Gastroesophageal sphincter (tissue), 4 donors: ENCODE measurements around the gene MS4A18. TPM values are rescaled to one million over a fixed set of nuclear protein-coding genes. Genes with fewer than 3 reads are reported as not detected.

Experiments used
- ATAC-seq: fragments of 150-250 bp; one replicate; pipeline ENCODE4 v1.9.1; 2016; ENCODE audit warnings: mild to moderate bottlenecking, moderate library complexity
- H3K27ac ChIP-seq, 4 donors: fragments of 200-600 bp; sonication (generic) in 3 of 4; 1 replicate in 3 of 4; 2 replicates in 1 of 4; pipeline ENCODE4 v1.5.1; 2016 to 2019
- H3K27me3 ChIP-seq: fragments of 200-600 bp; sonication (generic); one replicate; pipeline ENCODE4 v1.5.1; 2019
- H3K36me3 ChIP-seq, 2 donors: fragments of 200-600 bp; sonication (generic); one replicate each; pipeline ENCODE4 v1.5.1; 2019; ENCODE audit warnings: control low read depth in 1 of 2
- H3K4me1 ChIP-seq, 3 donors: fragments of 200-600 bp; sonication (generic); 1 replicate in 2 of 3; 2 replicates in 1 of 3; pipeline ENCODE4 v1.5.1; 2016 to 2019; ENCODE audit warnings: control low read depth in 2 of 3
- H3K4me3 ChIP-seq, 2 donors: fragments of 200-600 bp; sonication (generic); one replicate each; pipeline ENCODE4 v1.5.1; 2019; ENCODE audit warnings: mild to moderate bottlenecking in 1 of 2, moderate library complexity in 1 of 2
- H3K9me3 ChIP-seq, 3 donors: fragments of 200-600 bp; sonication (generic); one replicate each; pipeline ENCODE4 v1.5.1; 2017 to 2019; ENCODE audit warnings: control low read depth in 2 of 3
- EP300 ChIP-seq: sonication (generic); formaldehyde crosslinking; IDR thresholded peaks from one replicate; pipeline ENCODE4 v1.6.1; 2017; ENCODE audit warnings: antibody characterized with exemption, mild to moderate bottlenecking
- POLR2A ChIP-seq, 2 donors: fragments of 450-650 bp; IDR thresholded peaks; one replicate each; pipeline ENCODE4 v1.6.1; 2017; ENCODE audit warnings: antibody characterized with exemption in 2 of 2, mild to moderate bottlenecking in 2 of 2, moderate library complexity in 1 of 2
- POLR2AphosphoS5 ChIP-seq: sonication (generic); formaldehyde crosslinking; IDR thresholded peaks from one replicate; pipeline ENCODE4 v1.6.1; 2017; ENCODE audit warnings: antibody characterized with exemption
- WGBS, 2 donors: methylation state at CpG; one replicate each; pipeline ENCODE4 v1.1.5; 2018; ENCODE audit warnings: low coverage in 1 of 2; 5-methylcytosine and 5-hydroxymethylcytosine counted together
- total RNA-seq, 4 donors: library from RNA; depleted of rRNA; stranded (reverse); fragments of >200 nt; gene quantifications; one replicate each; pipeline ENCODE4 v1.1.0, GENCODE V29; 2016
- TF ChIP-seq, protein P1 (sequence below), 4 experiments: fragments of 200-600 bp in 2 of 4; fragments of 450-650 bp in 2 of 4; sonication (generic) in 1 of 4; IDR thresholded peaks; one replicate each; pipeline ENCODE4 v1.5.1; 2017 to 2019; ENCODE audit warnings: antibody characterized with exemption in 4 of 4, mild to moderate bottlenecking in 2 of 4, moderate library complexity in 2 of 4

MS4A18 gene
- total RNA-seq, 4 donors from 2014 or later = not detected

DNA sequence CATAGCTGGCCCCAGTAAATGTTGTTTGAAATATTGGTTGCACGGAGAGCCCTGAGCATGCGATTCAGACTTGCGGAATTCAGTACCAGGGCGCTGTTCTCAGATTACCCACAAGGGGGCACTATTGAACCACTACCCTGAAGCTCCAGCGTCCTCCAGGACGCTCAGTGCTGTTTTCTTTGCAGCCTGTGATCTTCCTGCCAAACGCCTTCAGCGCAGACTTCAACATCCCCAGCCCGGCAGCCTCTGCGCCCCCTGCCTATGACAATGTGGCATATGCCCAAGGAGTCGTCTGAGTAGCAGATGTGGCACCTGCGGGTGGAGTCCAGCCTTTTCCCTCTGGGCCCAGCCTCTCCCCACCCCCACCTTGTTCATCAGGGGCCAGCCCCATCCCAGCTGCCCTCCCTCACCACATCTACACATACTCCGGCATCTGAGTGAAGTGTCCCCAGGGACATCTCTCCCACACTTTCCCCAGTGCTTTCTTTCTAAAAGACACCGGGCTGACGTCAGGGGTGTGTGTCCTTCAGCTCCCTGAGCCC, 51.0 kb downstream of the MS4A18 start:
- Histone ChIP-seq H3K4me1 (peaks cover 0 to 16% (median 0%) of the 10 kb centered on the region in 3 donors), H3K36me3 (no peaks in the 10 kb centered on the region), H3K27ac (no peak overlapping the region), H3K27me3 (no peaks in the 10 kb centered on the region), H3K4me3 (no peak overlapping the region), H3K9me3 (no peaks in the 10 kb centered on the region)
- WGBS, 2 donors = 0% methylated on average over 8 to 9 of the region's 15 CpGs
- TF ChIP-seq, protein P1, sequence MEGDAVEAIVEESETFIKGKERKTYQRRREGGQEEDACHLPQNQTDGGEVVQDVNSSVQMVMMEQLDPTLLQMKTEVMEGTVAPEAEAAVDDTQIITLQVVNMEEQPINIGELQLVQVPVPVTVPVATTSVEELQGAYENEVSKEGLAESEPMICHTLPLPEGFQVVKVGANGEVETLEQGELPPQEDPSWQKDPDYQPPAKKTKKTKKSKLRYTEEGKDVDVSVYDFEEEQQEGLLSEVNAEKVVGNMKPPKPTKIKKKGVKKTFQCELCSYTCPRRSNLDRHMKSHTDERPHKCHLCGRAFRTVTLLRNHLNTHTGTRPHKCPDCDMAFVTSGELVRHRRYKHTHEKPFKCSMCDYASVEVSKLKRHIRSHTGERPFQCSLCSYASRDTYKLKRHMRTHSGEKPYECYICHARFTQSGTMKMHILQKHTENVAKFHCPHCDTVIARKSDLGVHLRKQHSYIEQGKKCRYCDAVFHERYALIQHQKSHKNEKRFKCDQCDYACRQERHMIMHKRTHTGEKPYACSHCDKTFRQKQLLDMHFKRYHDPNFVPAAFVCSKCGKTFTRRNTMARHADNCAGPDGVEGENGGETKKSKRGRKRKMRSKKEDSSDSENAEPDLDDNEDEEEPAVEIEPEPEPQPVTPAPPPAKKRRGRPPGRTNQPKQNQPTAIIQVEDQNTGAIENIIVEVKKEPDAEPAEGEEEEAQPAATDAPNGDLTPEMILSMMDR (IDR thresholded peaks at IDR 0.05) = peak in 3 of 4 experiments; percentile 82 to 90 (median 89)
- TF ChIP-seq POLR2AphosphoS5 = peak; percentile 9
- TF ChIP-seq EP300 = no peak
- no peak for TF ChIP-seq POLR2A (IDR thresholded peaks at IDR 0.05)
- peak; percentile 85 for ATAC-seq

GRCh38 chr11:60776167-60776566, 51.6 kb downstream of the MS4A18 start:
- no peaks in the 10 kb centered on the region for H3K9me3 ChIP-seq
- no CpG with 5 or more reads among the region's 4 CpGs for WGBS, 2 donors
- TF ChIP-seq EP300 (no peak), POLR2A (IDR thresholded peaks at IDR 0.05) (no peak), POLR2AphosphoS5 (no peak)
- TF ChIP-seq, protein P1 (IDR thresholded peaks at IDR 0.05) = no peak
- H3K4me1 ChIP-seq = peaks cover 0 to 16% (median 0%) of the 10 kb centered on the region in 3 donors
- H3K27me3 ChIP-seq = no peaks in the 10 kb centered on the region
- no peaks in the 10 kb centered on the region for H3K36me3 ChIP-seq
- H3K27ac ChIP-seq = no peak overlapping the region
- no peak for ATAC-seq
- H3K4me3 ChIP-seq = no peak overlapping the region

DNA sequence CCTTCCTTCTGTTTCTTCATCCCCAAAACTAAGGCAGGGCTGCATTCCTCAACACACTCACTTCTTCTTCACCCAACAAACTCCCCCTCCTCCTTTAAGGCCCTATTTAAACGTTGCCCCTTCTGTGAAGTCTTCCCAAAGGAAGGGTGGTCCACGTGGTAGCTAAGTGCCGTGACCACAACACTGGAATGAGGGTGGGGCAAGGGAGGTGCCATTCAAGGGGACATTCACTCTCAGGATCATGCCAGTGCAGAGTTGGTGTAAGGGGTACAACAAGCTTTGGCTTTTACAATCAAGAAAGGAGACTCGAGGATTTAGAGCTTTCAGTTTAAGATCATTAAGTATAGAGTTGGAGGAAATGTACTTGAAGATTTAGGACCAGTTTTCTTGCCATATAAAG, 52.6 kb downstream of the MS4A18 start:
- Histone ChIP-seq H3K27me3 (no peaks in the 10 kb centered on the region), H3K4me3 (no peak overlapping the region), H3K27ac (no peak overlapping the region), H3K4me1 (peaks cover 0 to 16% (median 0%) of the 10 kb centered on the region in 3 donors), H3K36me3 (no peaks in the 10 kb centered on the region), H3K9me3 (no peaks in the 10 kb centered on the region)
- no peak for ATAC-seq
- TF ChIP-seq POLR2AphosphoS5 (no peak), EP300 (no peak), POLR2A (IDR thresholded peaks at IDR 0.05) (no peak)
- TF ChIP-seq, protein P1 (IDR thresholded peaks at IDR 0.05) = no peak
- no CpG with 5 or more reads among the region's 4 CpGs for WGBS, 2 donors

DNA sequence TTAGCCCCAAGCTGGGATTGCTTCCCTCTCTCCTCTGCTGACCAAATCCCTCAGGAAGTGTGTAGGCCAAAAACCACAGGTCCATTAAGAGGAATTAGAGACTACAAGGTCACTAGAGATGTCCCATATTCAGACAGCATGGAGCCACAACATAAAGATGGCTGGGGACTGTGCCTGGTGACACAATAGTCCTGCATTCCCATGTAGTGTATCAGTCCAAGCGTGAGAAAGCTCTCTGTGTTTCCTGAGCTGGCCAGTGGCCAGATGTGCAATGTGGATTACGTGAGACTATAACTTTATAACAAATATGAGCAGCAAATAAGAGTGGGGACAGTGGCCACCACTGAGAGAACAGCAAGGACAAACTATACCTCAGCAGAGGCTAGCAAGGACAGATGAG, 53.1 kb downstream of the MS4A18 start:
- TF ChIP-seq, protein P1 (IDR thresholded peaks at IDR 0.05) = no peak
- TF ChIP-seq EP300 = no peak
- TF ChIP-seq POLR2A (IDR thresholded peaks at IDR 0.05) = no peak
- no peak for TF ChIP-seq POLR2AphosphoS5
- H3K4me1 ChIP-seq = peaks cover 0 to 16% (median 0%) of the 10 kb centered on the region in 3 donors
- H3K27me3 ChIP-seq = no peaks in the 10 kb centered on the region
- WGBS, 2 donors = 31 to 53% methylated on average over 2 of the region's 2 CpGs
- ATAC-seq = no peak
- H3K4me3 ChIP-seq = no peak overlapping the region
- H3K9me3 ChIP-seq = no peaks in the 10 kb centered on the region
- no peak overlapping the region for H3K27ac ChIP-seq
- no peaks in the 10 kb centered on the region for H3K36me3 ChIP-seq

DNA sequence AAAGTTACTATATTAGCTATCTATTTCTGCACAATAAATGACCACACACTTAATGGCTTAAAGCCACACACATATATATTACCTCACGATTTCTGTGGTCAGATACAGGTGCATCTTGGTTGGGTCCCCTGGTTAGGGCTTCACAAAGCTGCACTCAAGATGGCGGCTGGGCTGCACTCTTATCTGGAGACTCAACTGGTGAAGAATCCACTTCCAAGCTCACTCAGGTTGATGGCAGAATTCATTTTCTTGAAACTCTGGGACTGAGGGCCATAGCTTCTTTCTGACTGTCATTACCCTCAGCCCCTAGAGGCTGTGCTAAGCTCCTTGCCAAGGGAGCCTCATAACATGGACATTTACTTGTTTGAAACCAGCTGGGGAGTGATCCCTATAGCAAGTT, 55.5 kb downstream of the MS4A18 start:
- Histone ChIP-seq H3K4me1 (peaks cover 0 to 15% (median 0%) of the 10 kb centered on the region in 3 donors), H3K9me3 (no peaks in the 10 kb centered on the region), H3K27me3 (no peaks in the 10 kb centered on the region), H3K27ac (no peak overlapping the region), H3K36me3 (no peaks in the 10 kb centered on the region), H3K4me3 (no peak overlapping the region)
- TF ChIP-seq EP300 (no peak), POLR2AphosphoS5 (no peak)
- TF ChIP-seq, protein P1 (IDR thresholded peaks at IDR 0.05) = no peak
- 81 to 92% methylated on average over 2 of the region's 2 CpGs for WGBS, 2 donors
- no peak for ATAC-seq
